Measurements from ENCODE around the gene DHX15.

Gene DHX15

GRCh38 chr4:24582235-24582832, 2.0 kb downstream of the DHX15 start:
- no peak for DNase-seq

- DNase-seq = no peak
These were observed 6.0 kb downstream of the DHX15 start for GRCh38 chr4:24578364-24578763.

- DNase-seq = no peak
These were observed 8.1 kb downstream of the DHX15 start for GRCh38 chr4:24576276-24576675.

- DNase-seq = no peak
These were observed 10.1 kb downstream of the DHX15 start for GRCh38 chr4:24574236-24574635.

- DNase-seq = no peak
These were observed 10.8 kb downstream of the DHX15 start for GRCh38 chr4:24573582-24573981.

GRCh38 chr4:24570574-24571236, 13.6 kb downstream of the DHX15 start:
- DNase-seq = no peak

- no peak for DNase-seq
These were observed 14.2 kb downstream of the DHX15 start for GRCh38 chr4:24570172-24570571.

GRCh38 chr4:24569662-24570061, 14.7 kb downstream of the DHX15 start:
- no peak for DNase-seq

GRCh38 chr4:24568425-24568824, 15.9 kb downstream of the DHX15 start:
- no peak for DNase-seq

GRCh38 chr4:24565054-24565453, 19.3 kb downstream of the DHX15 start:
- DNase-seq = no peak

GRCh38 chr4:24564488-24564887, 19.9 kb downstream of the DHX15 start:
- DNase-seq = no peak

- no peak for DNase-seq
These were observed 22.8 kb downstream of the DHX15 start for GRCh38 chr4:24561438-24562139.

GRCh38 chr4:24560868-24561368, 23.4 kb downstream of the DHX15 start:
- DNase-seq = no peak

- DNase-seq = no peak
These were observed 24.5 kb downstream of the DHX15 start for GRCh38 chr4:24559889-24560288.

- no peak for DNase-seq
These were observed 25.1 kb downstream of the DHX15 start for GRCh38 chr4:24559032-24559821.

- DNase-seq = no peak
These were observed 27.0 kb downstream of the DHX15 start for GRCh38 chr4:24557026-24558025.

- no peak for DNase-seq
These were observed 32.7 kb downstream of the DHX15 start for GRCh38 chr4:24551492-24552289.

GRCh38 chr4:24550441-24551175, 33.7 kb downstream of the DHX15 start:
- DNase-seq = no peak

GRCh38 chr4:24547979-24548378, 36.4 kb downstream of the DHX15 start:
- DNase-seq = no peak
